Adipocyte (in vitro differentiated cells): Measurements from ENCODE around the gene SLC20A1.
A peak's percentile ranks its signal among the peaks of the same experiment; 100 is the strongest.
"Not testable (repeated sequence)": the region's sequence is repeated elsewhere in the genome, so short reads cannot be mapped to it uniquely, and the experiment has no call there.

ENCODE experiments used
- DNase-seq: peaks from one replicate; pipeline ENCODE4 v3.0.0-alpha.2; 2015; ENCODE audit warnings: low read depth
- H3K27me3 ChIP-seq: replicated peaks from 2 replicates; pipeline ENCODE4 v1.7.0; 2013; ENCODE audit warnings: mild to moderate bottlenecking, low read length, moderate library complexity; ENCODE audit not compliant: control insufficient read depth, insufficient read depth
- H3K36me3 ChIP-seq: 2 replicates; pipeline ENCODE4 v1.7.0; 2013; ENCODE audit warnings: low read length, mild to moderate bottlenecking, moderate library complexity; ENCODE audit not compliant: control insufficient read depth, insufficient read depth, severe bottlenecking
- H3K4me1 ChIP-seq: 2 replicates; pipeline ENCODE4 v1.7.0; 2013; ENCODE audit warnings: mild to moderate bottlenecking, low read length, moderate library complexity; ENCODE audit not compliant: control insufficient read depth, insufficient read depth
- H3K4me3 ChIP-seq: 2 replicates; pipeline ENCODE4 v1.7.0; 2013; ENCODE audit warnings: mild to moderate bottlenecking, low read length, moderate library complexity
- H3K9ac ChIP-seq: 2 replicates; pipeline ENCODE4 v1.7.0; 2013; ENCODE audit warnings: mild to moderate bottlenecking, low read length, moderate library complexity
- H3K9me3 ChIP-seq: 2 replicates; pipeline ENCODE4 v1.7.0; 2013; ENCODE audit warnings: mild to moderate bottlenecking, low read length, moderate library complexity; ENCODE audit not compliant: control insufficient read depth

SLC20A1 gene

DNA sequence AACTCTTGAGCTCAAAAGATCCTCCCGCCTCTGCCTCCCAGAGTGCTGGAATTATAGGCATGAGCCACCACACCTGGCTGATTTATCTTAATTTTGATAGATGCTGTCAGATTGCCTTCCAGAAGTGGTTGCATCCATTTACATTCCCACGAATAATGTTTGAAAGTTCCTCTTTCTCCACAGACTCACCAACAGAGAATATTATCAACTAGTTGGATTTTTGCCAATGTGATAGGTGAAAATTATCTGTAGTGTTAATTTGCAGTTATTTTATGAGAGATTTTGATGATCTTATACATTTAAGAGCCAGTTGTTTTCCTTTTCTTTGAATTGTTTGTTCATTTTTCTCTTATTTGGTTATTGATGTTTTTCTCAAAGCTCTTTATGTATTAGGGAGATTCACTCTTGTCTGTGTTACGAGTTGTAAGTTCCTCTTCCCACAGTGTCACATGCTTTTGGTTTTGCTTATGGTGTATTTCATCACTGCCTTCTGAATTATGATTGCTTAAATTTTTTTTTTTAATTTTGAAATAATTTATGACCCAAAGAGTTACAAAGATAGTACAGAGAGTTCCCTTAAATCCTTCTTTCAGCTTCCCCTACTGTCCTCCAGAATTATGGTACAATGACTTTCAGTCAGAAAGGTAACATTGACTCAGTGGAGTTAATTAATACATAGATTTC lies 54.4 kb downstream of the SLC20A1 start:
- Histone ChIP-seq H3K9ac (no peak overlapping the region), H3K36me3 (no peaks in the 10 kb centered on the region), H3K9me3 (no peaks in the 10 kb centered on the region), H3K4me1 (peaks cover 11% of the 10 kb centered on the region), H3K27me3 (no peaks in the 10 kb centered on the region), H3K4me3 (no peak overlapping the region)
- no peak for DNase-seq

DNA sequence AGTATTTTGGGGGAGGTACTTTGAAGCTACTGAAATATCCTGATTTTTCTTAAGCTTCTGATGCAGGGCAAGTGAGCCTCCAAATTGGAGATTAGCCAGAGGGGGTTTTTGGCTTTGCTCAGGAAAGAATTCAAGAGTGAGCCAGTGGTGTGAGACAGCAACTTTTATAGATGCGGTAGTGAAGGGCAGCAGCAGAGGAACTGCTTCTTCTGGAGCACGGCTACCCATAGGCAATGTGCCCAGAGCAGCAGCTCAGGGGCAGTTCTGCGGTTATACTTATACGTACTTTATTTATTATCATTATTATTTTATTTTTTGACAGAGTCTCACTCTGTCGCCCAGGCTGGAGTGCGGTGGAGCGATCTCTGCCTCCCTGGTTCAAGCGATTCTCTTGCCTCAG lies 55.3 kb downstream of the SLC20A1 start:
- H3K4me1 ChIP-seq: peaks cover 11% of the 10 kb centered on the region
- H3K9ac ChIP-seq: no peak overlapping the region
- H3K9me3 ChIP-seq: no peaks in the 10 kb centered on the region
- no peak for DNase-seq
- H3K27me3 ChIP-seq: no peaks in the 10 kb centered on the region
- no peaks in the 10 kb centered on the region for H3K36me3 ChIP-seq
- H3K4me3 ChIP-seq: no peak overlapping the region

- no peak overlapping the region for H3K4me3 ChIP-seq
- H3K27me3 ChIP-seq: no peaks in the 10 kb centered on the region
- H3K4me1 ChIP-seq: peaks cover 11% of the 10 kb centered on the region
- no peaks in the 10 kb centered on the region for H3K36me3 ChIP-seq
- no peaks in the 10 kb centered on the region for H3K9me3 ChIP-seq
- no peak for DNase-seq
- H3K9ac ChIP-seq: no peak overlapping the region
Measured at GRCh38 chr2:112703684-112704083, 57.9 kb downstream of the SLC20A1 start.

DNA sequence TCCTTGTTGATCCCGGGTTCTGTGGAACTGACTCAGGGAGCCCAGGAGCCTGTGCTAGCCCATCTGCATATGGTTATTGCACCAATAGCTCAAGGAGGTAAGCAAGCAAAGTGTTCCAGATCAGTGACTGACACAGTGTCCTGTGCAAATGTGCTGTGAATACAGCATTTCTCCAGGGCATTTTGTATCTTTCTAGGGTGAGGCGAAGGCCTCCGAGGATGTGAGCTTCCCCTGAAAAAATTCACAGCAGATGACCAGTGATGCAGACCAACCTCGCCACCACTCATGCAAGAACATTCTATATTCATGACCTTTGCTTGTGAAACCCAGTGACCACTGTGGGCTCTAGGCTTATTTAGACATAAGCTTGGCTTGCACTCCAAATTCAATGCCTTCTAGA lies 59.8 kb downstream of the SLC20A1 start:
- Histone ChIP-seq H3K9ac (no peak overlapping the region), H3K36me3 (no peaks in the 10 kb centered on the region), H3K27me3 (no peaks in the 10 kb centered on the region), H3K4me1 (peaks cover 6% of the 10 kb centered on the region), H3K4me3 (no peak overlapping the region), H3K9me3 (no peaks in the 10 kb centered on the region)
- DNase-seq: no peak

GRCh38 chr2:112706170-112706664 lies 60.5 kb downstream of the SLC20A1 start:
- H3K4me1 ChIP-seq: peaks cover 3% of the 10 kb centered on the region
- no peak overlapping the region for H3K9ac ChIP-seq
- no peaks in the 10 kb centered on the region for H3K9me3 ChIP-seq
- H3K27me3 ChIP-seq: no peaks in the 10 kb centered on the region
- no peak overlapping the region for H3K4me3 ChIP-seq
- H3K36me3 ChIP-seq: no peaks in the 10 kb centered on the region
- no peak for DNase-seq

- not testable (repeated sequence) for H3K36me3 ChIP-seq, DNase-seq, H3K9ac ChIP-seq, H3K9me3 ChIP-seq, H3K4me1 ChIP-seq, H3K4me3 ChIP-seq, H3K27me3 ChIP-seq
Measured at GRCh38 chr2:112706947-112707346, 61.2 kb downstream of the SLC20A1 start.

DNA sequence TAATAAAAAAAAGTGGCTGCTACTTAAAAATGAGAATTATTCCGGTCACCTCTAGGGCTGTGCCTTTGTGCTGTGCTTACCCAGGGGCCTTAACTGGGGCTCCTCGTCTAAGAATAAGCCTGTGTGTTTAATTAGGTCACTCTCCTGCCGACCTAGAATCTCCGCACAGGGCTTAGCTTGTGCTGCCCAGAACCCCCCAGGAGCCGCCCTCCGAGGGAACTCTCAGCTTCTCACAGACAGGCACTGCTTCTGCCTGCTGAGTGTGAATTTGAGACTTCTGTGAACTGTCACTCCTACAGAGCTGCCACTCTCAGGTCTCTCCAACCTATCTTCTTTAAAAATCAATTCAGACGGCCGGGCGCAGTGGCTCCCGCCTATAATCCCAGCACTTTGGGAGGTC lies 63.2 kb downstream of the SLC20A1 start:
- Histone ChIP-seq H3K36me3 (no peaks in the 10 kb centered on the region), H3K4me1 (peaks cover 5% of the 10 kb centered on the region), H3K27me3 (no peaks in the 10 kb centered on the region), H3K9me3 (no peaks in the 10 kb centered on the region), H3K9ac (no peak overlapping the region), H3K4me3 (no peak overlapping the region)
- no peak for DNase-seq

DNA sequence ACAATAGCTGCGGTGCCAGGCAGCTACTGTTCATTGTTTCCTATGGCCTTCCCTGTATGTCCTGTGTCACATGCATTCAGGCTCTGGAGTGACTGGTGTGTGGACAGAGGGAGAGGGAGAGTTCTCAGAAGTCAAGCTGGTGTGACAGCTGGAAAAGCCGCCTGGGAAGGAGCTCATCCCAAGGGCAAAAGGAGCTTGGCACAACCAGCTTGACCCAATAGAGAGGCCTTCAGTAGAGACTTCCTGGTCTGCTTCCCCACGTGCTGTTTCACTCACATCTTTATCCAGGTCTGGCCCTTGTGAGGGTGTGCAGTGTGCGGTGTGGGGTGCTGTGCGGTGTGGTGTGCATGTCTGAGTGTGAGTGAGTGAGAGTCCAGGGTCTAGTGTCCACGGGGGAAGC lies 64.0 kb downstream of the SLC20A1 start:
- Histone ChIP-seq H3K27me3 (no peaks in the 10 kb centered on the region), H3K36me3 (no peaks in the 10 kb centered on the region), H3K4me1 (peaks cover 5% of the 10 kb centered on the region), H3K9me3 (no peaks in the 10 kb centered on the region), H3K4me3 (no peak overlapping the region), H3K9ac (no peak overlapping the region)
- no peak for DNase-seq

GRCh38 chr2:112710956-112711750 lies 65.4 kb downstream of the SLC20A1 start:
- no peak overlapping the region for H3K9ac ChIP-seq
- no peak for DNase-seq
- H3K27me3 ChIP-seq: no peaks in the 10 kb centered on the region
- peaks cover 5% of the 10 kb centered on the region for H3K4me1 ChIP-seq
- no peak overlapping the region for H3K4me3 ChIP-seq
- H3K36me3 ChIP-seq: no peaks in the 10 kb centered on the region
- no peaks in the 10 kb centered on the region for H3K9me3 ChIP-seq

DNA sequence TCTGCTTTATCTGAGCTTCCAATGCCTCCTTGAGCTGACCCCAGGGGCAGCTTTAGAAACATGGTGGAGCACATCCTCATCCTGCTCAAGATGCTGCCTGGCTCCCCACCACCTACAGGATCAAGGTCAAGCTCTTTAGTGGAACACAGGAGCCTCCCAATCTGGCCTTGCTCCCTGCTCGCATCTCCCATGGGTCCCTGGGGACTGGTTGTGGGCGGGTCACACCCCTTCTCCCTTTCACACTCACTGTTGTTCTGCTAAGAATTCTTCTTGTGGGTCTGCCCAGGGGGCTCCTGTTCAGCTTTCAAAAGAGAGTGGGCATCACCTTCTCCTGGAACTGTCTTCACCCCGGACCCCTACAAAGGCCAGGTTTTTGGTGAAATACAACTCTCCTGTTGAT lies 66.7 kb downstream of the SLC20A1 start:
- Histone ChIP-seq H3K4me3 (no peak overlapping the region), H3K9ac (no peak overlapping the region), H3K4me1 (peaks cover 5% of the 10 kb centered on the region), H3K36me3 (no peaks in the 10 kb centered on the region), H3K27me3 (no peaks in the 10 kb centered on the region), H3K9me3 (no peaks in the 10 kb centered on the region)
- no peak for DNase-seq

DNA sequence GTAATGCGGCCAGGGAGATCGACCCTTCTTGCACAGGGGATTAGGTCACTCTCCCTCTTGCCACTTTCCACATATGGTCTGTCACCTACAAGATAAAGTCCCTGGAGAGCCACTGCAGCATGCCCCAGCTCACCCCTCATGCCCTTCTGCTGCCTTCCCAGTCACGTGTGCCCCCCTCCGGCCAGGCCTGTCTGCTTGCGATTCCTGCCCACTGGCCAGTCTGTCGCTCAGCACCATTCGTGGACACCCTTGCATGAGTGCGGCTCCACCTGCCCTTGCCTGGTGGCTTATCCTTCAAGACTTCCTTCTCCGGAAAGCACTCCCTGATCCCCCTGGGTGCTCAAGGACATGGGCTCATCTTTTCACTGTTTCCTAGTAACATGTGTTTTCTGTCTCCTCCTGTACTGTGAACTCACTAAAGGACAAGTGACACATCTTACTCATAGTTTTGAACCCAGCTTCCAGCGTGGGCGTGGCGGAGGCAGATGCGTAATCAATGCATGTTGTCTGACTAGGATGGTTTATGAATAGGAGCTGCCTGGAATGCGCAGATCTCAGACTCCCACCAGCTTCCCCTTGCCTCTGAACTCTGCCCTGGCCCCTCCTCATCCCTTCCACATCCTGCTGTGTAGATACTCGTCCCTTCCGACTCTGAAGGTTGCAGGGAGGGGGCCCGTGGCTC lies 67.3 kb downstream of the SLC20A1 start:
- Histone ChIP-seq H3K36me3 (no peaks in the 10 kb centered on the region), H3K9me3 (no peaks in the 10 kb centered on the region), H3K27me3 (no peaks in the 10 kb centered on the region), H3K9ac (no peak overlapping the region), H3K4me1 (peaks cover 5% of the 10 kb centered on the region), H3K4me3 (no peak overlapping the region)
- peak; percentile 25 for DNase-seq
